Lower leg skin (tissue), 3 donors: Measurements from ENCODE around the gene CCSER2.

Source experiments
- POLR2A ChIP-seq, 2 donors: fragments of 450-650 bp; IDR thresholded peaks; one replicate each; pipeline ENCODE4 v1.6.1; 2016 to 2017; ENCODE audit warnings: antibody characterized with exemption in 2 of 2, mild to moderate bottlenecking in 1 of 2, moderate library complexity in 1 of 2
- TF ChIP-seq, protein P1 (sequence below), 3 donors: fragments of 450-650 bp; IDR thresholded peaks; one replicate each; pipeline ENCODE4 v1.5.1; 2016; ENCODE audit warnings: antibody characterized with exemption in 3 of 3, mild to moderate bottlenecking in 3 of 3, moderate library complexity in 2 of 3

DNA sequence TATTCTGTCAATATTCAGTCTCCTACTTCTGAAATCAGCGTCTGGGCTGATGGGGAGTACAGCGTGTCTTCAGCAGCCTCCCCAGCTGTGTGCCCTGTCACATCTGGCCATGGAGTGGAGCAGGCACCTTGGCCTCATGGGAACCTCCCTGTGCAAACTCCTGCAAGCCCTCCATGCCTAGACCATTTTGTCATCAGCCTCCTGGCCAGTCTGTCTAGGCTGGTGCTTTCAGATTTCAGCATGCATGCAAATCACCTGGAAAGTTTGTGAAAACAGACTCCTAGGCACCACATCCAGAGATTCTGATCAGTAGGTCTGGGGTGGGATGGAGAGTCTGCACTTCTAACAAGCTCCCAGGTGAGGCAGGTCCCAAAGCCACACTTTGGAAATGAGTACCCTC lies 26.2 kb upstream of the CCSER2 start:
- TF ChIP-seq, protein P1, sequence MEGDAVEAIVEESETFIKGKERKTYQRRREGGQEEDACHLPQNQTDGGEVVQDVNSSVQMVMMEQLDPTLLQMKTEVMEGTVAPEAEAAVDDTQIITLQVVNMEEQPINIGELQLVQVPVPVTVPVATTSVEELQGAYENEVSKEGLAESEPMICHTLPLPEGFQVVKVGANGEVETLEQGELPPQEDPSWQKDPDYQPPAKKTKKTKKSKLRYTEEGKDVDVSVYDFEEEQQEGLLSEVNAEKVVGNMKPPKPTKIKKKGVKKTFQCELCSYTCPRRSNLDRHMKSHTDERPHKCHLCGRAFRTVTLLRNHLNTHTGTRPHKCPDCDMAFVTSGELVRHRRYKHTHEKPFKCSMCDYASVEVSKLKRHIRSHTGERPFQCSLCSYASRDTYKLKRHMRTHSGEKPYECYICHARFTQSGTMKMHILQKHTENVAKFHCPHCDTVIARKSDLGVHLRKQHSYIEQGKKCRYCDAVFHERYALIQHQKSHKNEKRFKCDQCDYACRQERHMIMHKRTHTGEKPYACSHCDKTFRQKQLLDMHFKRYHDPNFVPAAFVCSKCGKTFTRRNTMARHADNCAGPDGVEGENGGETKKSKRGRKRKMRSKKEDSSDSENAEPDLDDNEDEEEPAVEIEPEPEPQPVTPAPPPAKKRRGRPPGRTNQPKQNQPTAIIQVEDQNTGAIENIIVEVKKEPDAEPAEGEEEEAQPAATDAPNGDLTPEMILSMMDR (IDR thresholded peaks at IDR 0.05): no peak
- no peak for TF ChIP-seq POLR2A (IDR thresholded peaks at IDR 0.05)
